ENCODE measurements around the gene PRDM12.

DNA sequence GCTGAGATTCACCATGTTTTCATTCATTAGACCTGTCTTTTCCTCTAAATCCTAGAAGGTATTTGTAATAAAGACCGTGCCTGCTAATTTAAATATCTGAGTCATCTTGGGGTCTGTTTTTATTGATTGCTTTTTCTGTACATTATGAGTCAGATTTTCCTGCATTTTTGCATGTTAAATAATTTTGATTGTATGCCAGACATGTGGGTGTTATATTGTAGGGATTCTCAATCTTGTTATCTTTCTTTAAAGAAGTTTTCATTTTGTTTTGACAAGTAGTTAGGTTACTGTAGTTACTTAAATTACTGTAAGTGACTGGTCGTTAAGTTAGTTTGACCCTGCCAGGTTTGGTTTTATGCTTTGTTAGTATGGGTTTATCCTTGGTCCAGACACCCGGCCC, 64.3 kb downstream of the PRDM12 start:
- TF ChIP-seq POLR2A (IDR thresholded peaks at IDR 0.05): no peak
- TF ChIP-seq, protein P1, sequence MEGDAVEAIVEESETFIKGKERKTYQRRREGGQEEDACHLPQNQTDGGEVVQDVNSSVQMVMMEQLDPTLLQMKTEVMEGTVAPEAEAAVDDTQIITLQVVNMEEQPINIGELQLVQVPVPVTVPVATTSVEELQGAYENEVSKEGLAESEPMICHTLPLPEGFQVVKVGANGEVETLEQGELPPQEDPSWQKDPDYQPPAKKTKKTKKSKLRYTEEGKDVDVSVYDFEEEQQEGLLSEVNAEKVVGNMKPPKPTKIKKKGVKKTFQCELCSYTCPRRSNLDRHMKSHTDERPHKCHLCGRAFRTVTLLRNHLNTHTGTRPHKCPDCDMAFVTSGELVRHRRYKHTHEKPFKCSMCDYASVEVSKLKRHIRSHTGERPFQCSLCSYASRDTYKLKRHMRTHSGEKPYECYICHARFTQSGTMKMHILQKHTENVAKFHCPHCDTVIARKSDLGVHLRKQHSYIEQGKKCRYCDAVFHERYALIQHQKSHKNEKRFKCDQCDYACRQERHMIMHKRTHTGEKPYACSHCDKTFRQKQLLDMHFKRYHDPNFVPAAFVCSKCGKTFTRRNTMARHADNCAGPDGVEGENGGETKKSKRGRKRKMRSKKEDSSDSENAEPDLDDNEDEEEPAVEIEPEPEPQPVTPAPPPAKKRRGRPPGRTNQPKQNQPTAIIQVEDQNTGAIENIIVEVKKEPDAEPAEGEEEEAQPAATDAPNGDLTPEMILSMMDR (IDR thresholded peaks at IDR 0.05 in 8 of 11, conservative IDR thresholded peaks at IDR 0.05 in 3 of 11): no peak

Measured in spleen (tissue), 7 donors.